Hematopoietic multipotent progenitor cell treated with erythropoietin and hydrocortisone succinate and interleukin-3 and kit ligand, for 4 days (in vitro differentiated cells): ENCODE results near the gene SMARCAL1.
"Not testable (repeated sequence)": the region's sequence is repeated elsewhere in the genome, so short reads cannot be mapped to it uniquely, and the experiment has no call there.

ENCODE experiments used
- DNase-seq: peaks from one replicate; pipeline ENCODE4 v3.0.0-alpha.2; 2015

Gene SMARCAL1

GRCh38 chr2:216412022-216412999 lies at the start of gene SMARCAL1:
SMARCAL1 (plus strand) TSS chr2:216412484; CDS start chr2:216414705, 2,221 bp downstream.
- DNase-seq = peak; percentile 99

GRCh38 chr2:216362730-216363129 lies 49.6 kb upstream of the SMARCAL1 start:
- no peak for DNase-seq

DNA sequence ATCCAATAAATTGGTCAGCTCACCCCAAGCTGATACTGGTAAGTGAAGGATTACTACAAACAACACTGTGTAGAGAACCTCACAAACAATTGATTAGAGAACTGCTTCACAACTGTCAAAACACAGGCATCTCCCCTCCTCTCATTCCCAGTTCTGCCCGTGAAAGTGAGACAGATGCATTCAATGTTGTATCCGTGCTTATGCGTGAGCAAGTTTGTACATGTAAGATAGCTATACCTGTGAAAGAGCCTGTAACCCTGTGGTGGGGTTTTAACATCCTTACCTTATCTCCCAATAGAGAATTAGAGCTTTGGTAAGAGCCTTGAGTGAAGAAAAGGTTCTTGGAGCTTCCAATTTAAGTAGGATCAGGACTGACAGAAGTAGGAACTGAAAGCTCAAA lies 49.1 kb upstream of the SMARCAL1 start:
- DNase-seq = no peak

GRCh38 chr2:216365518-216365917 lies 46.8 kb upstream of the SMARCAL1 start:
- no peak for DNase-seq

DNA sequence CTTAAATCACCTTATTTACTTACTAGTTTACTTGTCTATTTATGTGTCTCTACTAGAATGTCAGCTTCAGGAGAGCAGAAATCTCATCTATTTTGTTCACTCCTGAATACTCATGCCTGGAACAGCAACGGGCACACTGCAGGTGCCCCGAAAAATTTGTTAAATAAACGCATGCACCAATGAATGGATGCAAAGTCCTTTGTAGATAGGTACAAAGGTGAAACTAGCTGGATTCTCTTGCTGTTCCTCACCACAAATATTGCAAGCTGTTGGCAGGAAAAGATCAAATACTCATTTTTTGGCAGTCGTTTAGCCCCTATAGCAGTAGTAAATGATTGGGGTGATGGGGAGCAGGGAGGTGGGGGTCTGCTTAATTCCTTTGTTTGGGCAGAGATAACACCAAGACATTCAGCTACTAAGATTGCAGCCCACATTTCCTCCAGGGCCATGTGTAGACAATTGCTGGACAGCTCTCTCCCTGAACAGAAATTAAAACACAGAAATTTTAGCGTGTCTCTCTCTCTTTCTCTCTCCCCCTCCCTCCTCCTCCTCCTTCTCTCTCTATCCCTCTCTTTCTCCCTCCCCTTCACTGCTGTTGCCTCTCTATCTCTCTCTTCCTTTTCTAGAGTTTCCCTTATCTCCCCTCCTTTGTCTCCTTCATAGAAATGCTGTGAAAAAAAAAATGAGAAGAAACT lies 45.4 kb upstream of the SMARCAL1 start:
- DNase-seq = peak; percentile 24

DNA sequence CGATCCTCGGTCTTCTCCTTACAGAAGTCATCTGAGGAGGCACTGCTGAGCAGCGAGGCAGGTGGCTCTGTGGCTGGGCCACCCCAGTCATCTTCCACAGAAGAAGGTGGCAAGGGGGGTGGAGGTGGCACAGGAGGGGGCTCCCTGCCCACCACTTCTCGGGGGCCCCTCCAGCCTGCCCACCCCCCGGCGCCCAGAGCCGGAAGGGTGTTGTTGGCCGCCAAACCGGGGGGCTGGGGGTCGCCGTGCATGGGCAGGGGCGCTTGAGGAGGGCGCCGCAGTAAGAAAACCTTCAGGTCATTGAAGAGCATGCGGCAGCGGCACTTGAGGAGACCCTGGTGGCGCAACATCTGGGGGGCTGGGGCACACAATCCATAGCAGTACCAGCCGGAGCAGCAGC lies 42.5 kb upstream of the SMARCAL1 start:
- no peak for DNase-seq

DNA sequence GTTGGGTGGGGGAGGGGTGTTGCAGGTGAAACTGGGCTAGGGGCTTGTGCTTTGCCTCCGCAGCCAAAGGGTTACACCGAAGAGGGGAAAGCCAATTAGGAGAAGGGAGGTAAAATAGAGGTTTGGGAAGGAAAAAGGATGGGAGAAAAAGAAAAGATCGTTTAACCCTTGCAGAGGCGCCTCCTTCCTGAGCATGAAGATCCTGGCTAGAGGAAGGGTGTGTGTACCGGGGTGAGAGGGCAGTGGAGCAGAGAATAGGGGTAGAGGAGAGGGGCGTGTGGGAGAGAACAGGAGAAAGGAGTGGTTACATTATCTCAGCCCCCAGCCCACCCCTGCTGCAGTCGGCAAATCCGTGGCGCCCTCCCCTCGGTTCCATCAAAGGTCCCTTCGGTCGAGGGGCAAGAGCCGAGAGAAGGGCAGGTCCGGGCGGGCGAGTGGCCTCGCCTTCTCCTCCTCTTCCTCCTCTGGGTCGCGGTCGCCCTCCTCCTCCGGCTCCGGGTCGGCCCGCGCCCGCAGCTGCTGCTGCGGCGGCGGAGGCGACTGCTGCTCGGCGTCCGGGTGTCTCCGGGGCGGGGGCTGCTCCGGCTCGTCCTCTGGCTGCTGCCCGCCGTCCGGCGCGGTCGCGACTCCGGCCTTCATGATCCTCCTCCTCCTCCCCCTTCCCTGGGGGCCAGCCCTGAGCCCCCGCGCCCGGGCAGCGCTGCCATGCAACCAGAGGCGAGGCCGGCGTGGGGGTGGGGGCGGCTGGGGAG lies 41.1 kb upstream of the SMARCAL1 start:
- DNase-seq = no peak

GRCh38 chr2:216371721-216372702 lies 40.3 kb upstream of the SMARCAL1 start, which contains the start of gene MARCHF4:
MARCHF4 (minus strand) TSS chr2:216372483; CDS start chr2:216370260, 2,223 bp downstream.
- DNase-seq = peak; percentile 79

DNA sequence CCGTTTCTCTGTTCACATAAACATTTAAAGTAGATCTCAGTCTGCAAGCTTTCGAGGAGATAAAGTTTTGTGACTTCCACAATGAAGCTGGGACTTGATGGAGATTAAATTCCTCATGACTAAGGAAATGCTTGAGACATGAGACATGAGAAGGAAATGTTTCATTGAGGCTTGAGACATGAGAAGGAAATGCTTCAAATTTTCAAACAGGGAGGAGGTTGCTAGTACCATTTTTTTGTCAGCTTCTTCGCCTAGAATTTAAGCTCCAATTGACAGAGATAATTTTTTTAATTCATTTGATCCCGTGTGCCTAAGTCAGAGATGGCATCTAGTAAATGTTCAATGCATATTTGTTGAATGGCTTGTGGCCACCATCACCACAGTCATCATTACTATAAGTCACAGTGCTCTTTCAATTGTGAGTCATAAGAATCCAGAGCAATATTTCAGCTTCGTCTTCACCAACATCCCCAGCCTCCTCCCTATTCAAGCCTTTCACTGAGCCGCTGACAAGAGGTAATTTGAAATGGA lies 39.5 kb upstream of the SMARCAL1 start:
- no peak for DNase-seq

GRCh38 chr2:216373896-216374295 lies 38.4 kb upstream of the SMARCAL1 start:
- DNase-seq = no peak

DNA sequence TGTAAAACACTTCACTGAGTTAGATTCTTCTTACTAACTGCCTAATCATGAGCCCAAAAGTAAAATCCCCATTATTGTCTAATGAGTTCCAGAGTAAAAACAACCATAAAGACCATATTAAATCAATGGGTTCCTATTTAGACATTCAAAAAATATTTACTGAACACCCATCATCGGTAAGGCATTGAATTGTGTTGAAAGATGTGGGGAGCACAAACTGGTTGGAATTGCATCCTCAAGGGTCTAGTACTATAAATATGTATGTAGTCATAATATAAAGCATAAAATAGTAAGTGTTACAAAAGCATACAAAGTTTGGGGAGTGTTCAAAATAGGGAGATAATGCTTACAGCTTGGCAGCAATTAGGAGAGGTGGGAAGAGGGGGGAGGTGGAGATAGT lies 37.0 kb upstream of the SMARCAL1 start:
- no peak for DNase-seq

DNA sequence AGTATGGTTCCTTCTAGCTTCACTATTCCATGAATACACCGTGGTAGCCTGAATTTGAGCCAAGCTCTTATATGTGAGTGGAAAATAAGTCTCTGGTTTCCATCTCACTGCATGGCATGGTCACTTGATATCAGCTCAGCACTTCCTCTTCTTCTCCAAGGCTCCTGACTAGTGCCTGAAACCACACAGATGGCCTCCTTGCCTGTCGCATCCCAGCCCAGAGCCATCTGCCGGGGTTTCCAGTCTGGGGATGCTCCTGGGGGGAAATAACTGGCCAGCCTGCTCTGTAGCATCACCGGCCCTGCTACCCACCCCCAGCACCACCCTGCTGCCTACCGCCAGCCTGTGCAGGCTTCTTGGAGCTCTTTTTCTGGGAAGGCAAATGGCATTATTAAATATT lies 32.3 kb upstream of the SMARCAL1 start:
- DNase-seq = peak; percentile 31

DNA sequence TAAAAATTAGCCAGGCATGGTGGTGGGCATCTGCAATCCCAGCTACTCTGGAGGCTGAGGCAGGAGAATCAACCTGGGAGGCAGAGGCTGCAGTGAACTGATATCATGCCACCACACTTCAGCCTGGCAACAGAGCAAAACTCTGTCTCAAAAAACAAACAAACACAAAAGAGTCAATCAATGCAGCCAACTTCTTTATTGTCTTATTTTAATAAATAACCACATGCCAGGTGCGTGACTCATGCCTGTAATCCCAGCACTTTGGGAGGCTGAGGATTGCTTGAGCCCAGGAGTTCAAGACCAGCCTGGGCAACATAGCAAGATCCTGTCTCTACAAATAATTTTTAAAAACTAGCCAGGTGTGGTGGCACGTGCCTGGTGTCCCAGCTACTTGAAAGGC lies 27.9 kb upstream of the SMARCAL1 start:
- DNase-seq = not testable (repeated sequence)

GRCh38 chr2:216385478-216385877 lies 26.8 kb upstream of the SMARCAL1 start:
- DNase-seq = no peak

DNA sequence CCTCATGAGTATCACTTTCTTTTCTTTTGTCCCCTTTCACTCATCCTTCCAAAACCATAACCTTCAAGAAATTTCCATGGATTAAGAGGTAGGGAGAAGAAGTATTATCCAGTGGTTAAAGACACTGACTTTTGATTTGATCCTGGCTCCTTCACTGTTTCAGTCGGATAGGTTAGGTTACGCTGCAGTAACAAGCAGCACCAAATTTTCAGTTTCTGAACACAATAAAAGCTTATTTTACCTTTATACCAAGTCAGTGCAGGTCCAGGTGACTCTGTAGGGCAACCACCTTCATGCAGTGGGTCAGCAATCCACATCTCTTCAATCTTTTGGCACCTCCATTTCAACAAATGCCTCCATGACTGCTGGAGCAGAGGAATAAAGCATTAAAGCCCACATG lies 25.0 kb upstream of the SMARCAL1 start:
- DNase-seq = no peak

GRCh38 chr2:216388046-216388884 lies 24.0 kb upstream of the SMARCAL1 start:
- no peak for DNase-seq

DNA sequence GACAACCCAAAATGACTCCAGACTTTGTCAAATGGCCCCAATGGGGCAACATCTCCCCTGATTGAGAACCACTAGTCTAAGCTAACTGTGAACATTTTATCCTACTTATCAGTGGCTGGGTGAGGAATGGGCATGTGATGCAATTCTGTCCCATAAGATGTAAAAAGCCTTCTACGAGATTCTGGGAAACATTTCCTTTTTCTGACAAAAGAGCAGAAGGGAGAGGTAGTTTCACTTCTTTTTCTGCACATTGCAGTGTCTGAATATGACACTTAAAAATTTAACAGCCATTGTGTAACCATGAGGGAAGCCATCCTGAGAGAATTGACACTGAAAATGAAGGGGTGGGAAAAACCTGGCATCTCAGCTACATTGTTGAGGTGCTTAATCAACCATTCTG lies 22.7 kb upstream of the SMARCAL1 start:
- no peak for DNase-seq

DNA sequence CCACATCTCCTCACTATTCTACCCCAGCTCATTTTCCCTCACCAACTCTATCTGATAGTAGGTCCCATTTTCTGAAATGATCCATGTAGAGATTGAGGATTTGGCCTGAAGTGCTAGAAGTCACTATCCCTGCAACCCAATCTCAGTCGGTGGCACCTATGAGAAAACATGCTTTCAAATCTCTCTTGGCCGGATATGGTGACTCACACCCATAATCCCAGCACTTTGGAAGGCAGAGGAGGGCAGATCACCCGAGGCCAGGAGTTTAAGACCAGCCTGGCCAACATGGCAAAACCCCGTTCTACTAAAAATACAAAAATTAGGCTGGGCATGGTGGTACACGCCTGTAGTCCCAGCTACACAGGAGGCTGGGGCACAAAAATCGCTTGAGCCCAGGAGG lies 20.9 kb upstream of the SMARCAL1 start:
- no peak for DNase-seq

GRCh38 chr2:216392018-216392562 lies 20.2 kb upstream of the SMARCAL1 start:
- DNase-seq = no peak
